Keratinocyte (primary cell): Measurements from ENCODE around the gene NATD1.

Source experiments
- CTCF ChIP-seq, 3 experiments: IDR thresholded peaks in 1 of 3; conservative IDR thresholded peaks in 1 of 3; optimal IDR thresholded peaks in 1 of 3; 2 replicates in 2 of 3; 3 replicates in 1 of 3; pipeline versions ENCODE3 to v1.5.1; 2011; ENCODE audit warnings: low read length in 3 of 3, mild to moderate bottlenecking in 3 of 3, moderate library complexity in 2 of 3, control low read depth in 1 of 3, inconsistent platforms in 1 of 3; ENCODE audit not compliant: insufficient read depth in 2 of 3; ENCODE audit errors: extremely low read depth in 1 of 3
- EZH2 ChIP-seq: IDR thresholded peaks from one replicate; pipeline ENCODE4 v1.6.1; 2012; ENCODE audit warnings: inconsistent platforms, mild to moderate bottlenecking, low read length, moderate library complexity

GRCh38 chr17:21208352-21208751 lies 44.9 kb downstream of the NATD1 start:
- TF ChIP-seq CTCF (optimal IDR thresholded peaks at IDR 0.05 in 1 of 3, IDR thresholded peaks at IDR 0.05 in 1 of 3, conservative IDR thresholded peaks at IDR 0.05 in 1 of 3; ENCODE audit: extremely low read depth in 1 of 3, insufficient read depth in 2 of 3, low read length in 3 of 3) (no peak), EZH2 (no peak)
